Body of pancreas (tissue), 4 donors: ENCODE data around the gene SDR39U1. TPM values are rescaled to one million over a fixed set of nuclear protein-coding genes. Genes with fewer than 3 reads are reported as not detected.
A peak's percentile ranks its signal among the peaks of the same experiment; 100 is the strongest.

ENCODE experiments used
- ATAC-seq: fragments of 150-250 bp; one replicate; pipeline ENCODE4 v1.9.1; 2016
- DNase-seq, 4 donors: peaks; one replicate each; pipeline ENCODE4 v3.0.0-alpha.2; 2019
- H3K27ac ChIP-seq, 4 donors: fragments of 200-600 bp; sonication (generic); 1 replicate in 3 of 4; 2 replicates in 1 of 4; pipeline versions ENCODE4 v1.5.1 to v1.6.1; 2016 to 2019; ENCODE audit warnings: mild to moderate bottlenecking in 1 of 4, mixed read lengths in 1 of 4, moderate library complexity in 1 of 4
- H3K27me3 ChIP-seq, 2 donors: fragments of 200-600 bp; sonication (generic); one replicate each; pipeline ENCODE4 v1.6.0; 2016; ENCODE audit warnings: mild to moderate bottlenecking in 1 of 2
- H3K36me3 ChIP-seq, 2 donors: fragments of 200-600 bp; sonication (generic); replicated peaks in 1 of 2; 2 replicates each; pipeline ENCODE4 v1.5.1; 2016; ENCODE audit warnings: low read depth in 2 of 2; ENCODE audit not compliant: insufficient read depth in 1 of 2
- H3K4me1 ChIP-seq: fragments of 200-600 bp; sonication (generic); one replicate; pipeline ENCODE4 v1.6.0; 2016
- H3K4me3 ChIP-seq, 2 donors: fragments of 200-600 bp; sonication (generic); 1 replicate in 1 of 2; 2 replicates in 1 of 2; pipeline ENCODE4 v1.5.1; 2016 to 2019
- H3K9me3 ChIP-seq, 3 donors: fragments of 200-600 bp; sonication (generic); 1 replicate in 2 of 3; 2 replicates in 1 of 3; pipeline ENCODE4 v1.5.1; 2016
- POLR2A ChIP-seq, 3 donors: fragments of 450-650 bp; IDR thresholded peaks; one replicate each; pipeline ENCODE4 v1.6.1; 2016; ENCODE audit warnings: antibody characterized with exemption in 3 of 3, mild to moderate bottlenecking in 2 of 3
- WGBS, 2 donors: methylation state at CpG; one replicate each; pipeline ENCODE4 v1.1.5; 2017; 5-methylcytosine and 5-hydroxymethylcytosine counted together
- intact Hi-C: fragments of 100-400 bp; cut with DNase I; formaldehyde crosslinking; loops from one replicate; pipeline ENCODE4 v1.15.1; 2023
- total RNA-seq, 2 donors: library from RNA; depleted of rRNA; stranded (reverse); fragments of >200 nt; gene quantifications; one replicate each; pipeline ENCODE4 v1.1.0, GENCODE V29; 2016
- TF ChIP-seq, protein P1 (sequence below), 7 experiments: fragments of 450-650 bp in 4 of 7; fragments of 200-600 bp in 3 of 7; sonication (generic) in 3 of 7; IDR thresholded peaks; one replicate each; pipeline ENCODE4 v1.5.1; 2016 to 2019; ENCODE audit warnings: antibody characterized with exemption in 7 of 7

Gene SDR39U1
- total RNA-seq, 2 donors from 2014 or later = 34.8 to 63.6 TPM

DNA sequence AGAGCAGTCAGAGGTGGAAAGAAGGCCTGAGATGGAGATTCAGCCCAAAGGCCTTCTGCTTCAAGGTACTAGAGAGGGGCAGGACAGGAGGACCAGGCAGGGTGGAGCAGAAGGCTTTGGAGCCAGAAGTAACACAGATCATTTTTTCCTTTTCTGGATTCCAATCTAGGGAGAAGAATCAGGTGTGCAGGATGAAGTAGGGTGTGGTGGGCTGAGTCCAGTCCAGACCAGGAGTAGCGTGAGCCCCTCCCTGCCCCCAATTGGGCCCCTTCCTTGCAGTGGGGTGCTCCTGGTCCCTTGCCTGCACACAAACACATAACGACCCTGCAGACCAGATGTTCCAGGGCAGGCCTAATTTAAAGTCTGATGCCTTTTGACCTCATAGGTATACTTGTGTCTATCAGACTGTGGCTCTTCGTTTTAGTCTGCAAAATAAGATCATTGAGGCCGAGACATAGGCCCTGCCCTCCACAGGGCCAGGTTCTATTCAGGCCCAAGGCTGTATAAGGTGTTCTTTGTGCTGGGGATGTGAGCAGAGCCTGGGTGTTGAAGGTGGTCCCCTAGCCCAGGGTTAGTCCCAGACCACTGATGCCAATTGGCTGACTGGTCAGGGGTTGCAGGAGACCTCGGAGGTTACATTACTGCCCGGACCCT lies 44.8 kb downstream of the SDR39U1 start:
- no peaks in the 10 kb centered on the region for H3K9me3 ChIP-seq
- DNase-seq (no peak), ATAC-seq (no peak)
- peaks cover 31% of the 10 kb centered on the region for H3K4me1 ChIP-seq
- no peak for TF ChIP-seq POLR2A (IDR thresholded peaks at IDR 0.05)
- TF ChIP-seq, protein P1, sequence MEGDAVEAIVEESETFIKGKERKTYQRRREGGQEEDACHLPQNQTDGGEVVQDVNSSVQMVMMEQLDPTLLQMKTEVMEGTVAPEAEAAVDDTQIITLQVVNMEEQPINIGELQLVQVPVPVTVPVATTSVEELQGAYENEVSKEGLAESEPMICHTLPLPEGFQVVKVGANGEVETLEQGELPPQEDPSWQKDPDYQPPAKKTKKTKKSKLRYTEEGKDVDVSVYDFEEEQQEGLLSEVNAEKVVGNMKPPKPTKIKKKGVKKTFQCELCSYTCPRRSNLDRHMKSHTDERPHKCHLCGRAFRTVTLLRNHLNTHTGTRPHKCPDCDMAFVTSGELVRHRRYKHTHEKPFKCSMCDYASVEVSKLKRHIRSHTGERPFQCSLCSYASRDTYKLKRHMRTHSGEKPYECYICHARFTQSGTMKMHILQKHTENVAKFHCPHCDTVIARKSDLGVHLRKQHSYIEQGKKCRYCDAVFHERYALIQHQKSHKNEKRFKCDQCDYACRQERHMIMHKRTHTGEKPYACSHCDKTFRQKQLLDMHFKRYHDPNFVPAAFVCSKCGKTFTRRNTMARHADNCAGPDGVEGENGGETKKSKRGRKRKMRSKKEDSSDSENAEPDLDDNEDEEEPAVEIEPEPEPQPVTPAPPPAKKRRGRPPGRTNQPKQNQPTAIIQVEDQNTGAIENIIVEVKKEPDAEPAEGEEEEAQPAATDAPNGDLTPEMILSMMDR (IDR thresholded peaks at IDR 0.05) = no peak
- no peaks in the 10 kb centered on the region for H3K27me3 ChIP-seq
- H3K36me3 ChIP-seq = no peaks in the 10 kb centered on the region
- no peak overlapping the region for H3K4me3 ChIP-seq
- intact Hi-C loops = no loop called here
- 71 to 80% methylated on average over 6 of the region's 6 CpGs for WGBS, 2 donors
- peak overlapping the region in 3 of 4 donors; percentile 43 to 55 (median 55) for H3K27ac ChIP-seq

DNA sequence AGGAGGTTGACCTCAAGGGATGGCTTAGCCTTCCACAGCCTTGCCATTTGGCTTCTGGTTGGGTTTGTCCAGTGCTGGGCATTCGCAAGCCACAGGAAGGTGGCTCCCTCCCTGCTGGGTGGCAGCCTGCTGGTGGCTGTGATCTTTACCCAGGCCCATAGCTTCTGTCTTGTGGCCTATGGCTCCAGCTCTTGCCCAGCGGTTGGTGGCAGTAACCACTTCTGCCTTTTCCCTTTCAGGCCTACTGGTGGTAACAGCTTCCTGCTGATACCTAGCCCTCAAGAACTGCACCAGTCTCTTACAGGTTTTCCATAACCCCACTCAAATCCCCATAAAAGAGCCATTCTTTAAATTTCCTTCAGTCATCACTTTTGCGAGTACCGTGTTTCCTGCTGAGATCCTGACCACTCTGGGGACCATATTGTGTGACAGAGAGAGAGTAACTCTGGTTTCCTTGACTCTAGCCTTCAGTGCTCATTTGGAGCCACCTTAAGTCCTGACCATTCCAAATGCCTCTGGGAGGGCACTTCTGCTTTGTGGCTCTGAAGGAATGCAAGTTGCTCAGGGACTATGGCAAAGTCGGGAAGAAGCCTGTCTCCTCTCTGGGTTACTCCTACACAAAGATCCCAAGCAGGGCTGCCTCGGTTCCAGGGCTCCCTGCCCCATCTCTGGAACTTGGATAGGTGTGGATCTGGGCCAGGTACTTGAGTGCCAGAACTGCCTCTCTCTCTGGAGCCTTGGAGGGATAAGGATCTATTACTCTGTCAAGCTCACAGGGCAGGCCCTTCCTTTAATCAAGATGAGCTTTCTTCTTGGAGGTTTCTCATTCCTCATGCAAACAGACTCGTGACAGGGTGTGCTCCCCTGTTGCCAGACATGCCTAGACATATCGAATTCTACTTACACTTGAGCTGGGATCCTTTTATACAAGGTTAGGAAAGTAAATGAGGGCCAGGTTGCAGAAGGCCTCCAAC lies 46.7 kb downstream of the SDR39U1 start:
- Histone ChIP-seq H3K9me3 (no peaks in the 10 kb centered on the region), H3K4me3 (no peak overlapping the region), H3K27ac (no peak overlapping the region), H3K36me3 (no peaks in the 10 kb centered on the region), H3K27me3 (no peaks in the 10 kb centered on the region), H3K4me1 (peaks cover 19% of the 10 kb centered on the region)
- WGBS, 2 donors = 65 to 74% methylated on average over 7 to 8 of the region's 8 CpGs
- no peak for TF ChIP-seq POLR2A (IDR thresholded peaks at IDR 0.05)
- no peak for DNase-seq
- intact Hi-C loops = no loop called here
- ATAC-seq = no peak

DNA sequence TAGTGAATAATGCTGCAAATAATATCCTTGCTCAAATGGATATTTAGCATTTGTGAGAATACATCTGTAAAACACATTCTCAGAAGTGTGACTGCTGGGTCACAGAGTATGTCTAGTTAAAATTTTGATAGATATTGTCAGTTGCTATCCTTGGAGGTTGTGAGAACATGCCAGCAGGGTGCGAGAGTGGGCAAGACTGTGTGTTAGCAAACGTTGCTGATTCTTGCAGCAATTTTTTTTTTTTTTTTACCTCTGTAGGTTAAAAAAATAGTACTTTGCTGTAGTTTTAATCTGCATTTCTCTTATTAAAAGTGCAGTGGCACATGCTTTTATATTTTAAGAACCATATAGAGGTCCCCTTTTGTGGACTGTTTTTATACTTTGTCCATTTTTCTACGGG lies 48.3 kb downstream of the SDR39U1 start:
- no peak for ATAC-seq
- H3K36me3 ChIP-seq = no peaks in the 10 kb centered on the region
- H3K4me3 ChIP-seq = no peak overlapping the region
- H3K27ac ChIP-seq = no peak overlapping the region
- no peaks in the 10 kb centered on the region for H3K27me3 ChIP-seq
- no peaks in the 10 kb centered on the region for H3K9me3 ChIP-seq
- intact Hi-C loops = no loop called here
- DNase-seq = no peak
- TF ChIP-seq, protein P1 (IDR thresholded peaks at IDR 0.05) = no peak
- no peak for TF ChIP-seq POLR2A (IDR thresholded peaks at IDR 0.05)
- WGBS, 2 donors = 35% methylated on average over 3 of the region's 3 CpGs
- H3K4me1 ChIP-seq = peaks cover 5% of the 10 kb centered on the region

DNA sequence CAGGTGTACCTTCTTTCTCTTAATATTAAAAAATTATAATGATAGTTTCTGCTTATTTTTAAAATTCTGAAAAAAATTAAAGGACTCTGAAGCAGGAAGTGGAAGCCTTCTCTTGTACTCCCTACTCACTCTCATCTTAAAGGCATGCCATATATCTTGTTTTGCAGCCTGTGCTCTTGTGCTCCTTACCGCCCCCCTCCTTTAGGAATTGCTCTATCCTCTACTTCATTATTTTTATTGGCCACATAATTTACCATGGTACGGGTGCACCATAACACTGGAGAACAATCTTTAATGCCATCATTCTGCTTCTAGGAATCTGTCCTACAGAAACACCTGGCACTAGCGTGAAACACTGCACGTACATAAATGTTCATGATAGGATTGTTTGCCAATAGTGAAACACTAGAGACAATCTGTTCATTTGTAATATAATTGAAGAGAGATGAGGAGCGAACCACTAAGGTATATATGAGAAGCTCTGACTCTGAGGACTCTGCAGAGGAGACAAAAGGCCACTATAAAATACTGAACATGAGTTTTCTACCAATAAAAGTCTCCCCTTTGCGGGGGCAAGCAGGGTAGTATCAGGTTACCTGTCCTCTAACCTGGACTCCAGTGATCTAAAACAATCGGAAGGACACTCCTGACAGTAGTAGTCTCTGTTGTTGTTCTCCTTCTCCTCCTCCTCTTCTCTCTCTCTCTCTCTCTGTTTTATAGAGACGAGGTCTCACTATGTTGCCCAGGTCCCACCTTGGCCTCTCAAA lies 50.1 kb downstream of the SDR39U1 start:
- H3K27ac ChIP-seq = no peak overlapping the region
- intact Hi-C loops = no loop called here
- H3K4me1 ChIP-seq = no peaks in the 10 kb centered on the region
- H3K9me3 ChIP-seq = no peaks in the 10 kb centered on the region
- no peaks in the 10 kb centered on the region for H3K27me3 ChIP-seq
- no peaks in the 10 kb centered on the region for H3K36me3 ChIP-seq
- ATAC-seq = peak; percentile 73
- TF ChIP-seq, protein P1 (IDR thresholded peaks at IDR 0.05) = peak in 2 of 7 experiments; percentile 8 to 18
- TF ChIP-seq POLR2A (IDR thresholded peaks at IDR 0.05) = no peak
- no peak for DNase-seq
- no peak overlapping the region for H3K4me3 ChIP-seq
- 43 to 54% methylated on average over 8 of the region's 8 CpGs for whole genome bisulfite sequencing, 2 donors
